ENCODE results near the gene USH2A. TPM values are rescaled to one million over a fixed set of nuclear protein-coding genes. Genes with fewer than 3 reads are reported as not detected.

USH2A gene
- total and polyA plus RNA-seq, 5 experiments from 2014 or later, result not detected

DNA sequence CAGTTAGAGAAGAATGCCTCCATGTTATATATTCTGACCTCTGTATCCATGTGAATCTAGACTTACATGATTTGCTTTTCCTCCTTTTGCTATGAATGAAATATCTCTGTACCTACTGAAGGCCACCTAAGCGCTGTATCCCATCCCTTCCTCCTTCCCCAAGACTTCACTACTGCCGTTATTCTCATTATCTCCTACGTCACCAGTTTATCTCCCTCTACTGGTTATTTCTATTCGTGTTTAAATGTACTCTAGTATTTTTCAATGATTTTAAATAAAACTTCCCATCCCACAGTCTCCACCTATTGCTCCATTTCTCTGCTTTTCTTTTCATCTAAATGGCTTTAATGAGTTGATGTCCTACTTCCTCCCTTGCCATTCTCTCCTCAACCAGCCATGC is 746.1 kb downstream of the USH2A start:
- Mint-ChIP-seq H3K27ac (no peak overlapping the region), H3K27me3 (peaks cover 0 to 4% (median 0%) of the 10 kb centered on the region in 5 donors), H3K4me3 (no peak overlapping the region), H3K9me3 (no peaks in the 10 kb centered on the region), H3K36me3 (no peaks in the 10 kb centered on the region), H3K4me1 (no peaks in the 10 kb centered on the region)
- DNase-seq, result no peak
- ATAC-seq, result no peak
- POLR2A ChIA-PET, result no interaction called here

GRCh38 chr1:215673943-215674342 is 749.3 kb downstream of the USH2A start:
- POLR2A ChIA-PET, result no interaction called here
- ATAC-seq (no peak), DNase-seq (no peak)
- Mint-ChIP-seq H3K9me3 (no peaks in the 10 kb centered on the region), H3K4me1 (no peaks in the 10 kb centered on the region), H3K27me3 (peaks cover 0 to 4% (median 0%) of the 10 kb centered on the region in 5 donors), H3K36me3 (no peaks in the 10 kb centered on the region), H3K4me3 (no peak overlapping the region), H3K27ac (no peak overlapping the region)

DNA sequence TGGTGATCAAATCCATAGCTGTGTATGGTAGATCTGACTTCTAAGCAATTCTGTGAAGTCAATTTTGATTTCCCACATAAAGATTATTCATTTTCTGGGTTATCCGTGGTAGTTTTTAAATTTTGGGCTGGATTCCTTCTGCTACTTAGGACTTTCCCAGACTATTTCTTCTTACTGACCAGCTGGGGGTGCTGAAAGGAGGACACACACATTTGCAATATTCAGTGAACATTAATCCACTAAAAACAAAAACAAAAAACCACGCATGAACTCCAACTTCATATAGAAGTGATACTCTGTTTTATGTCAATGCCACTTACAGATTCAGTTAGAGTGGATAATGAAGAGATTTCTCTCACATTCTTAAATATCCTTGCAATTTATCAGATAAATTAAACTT is 750.8 kb downstream of the USH2A start:
- Mint-ChIP-seq H3K27me3 (peaks cover 0 to 4% (median 0%) of the 10 kb centered on the region in 5 donors), H3K4me3 (no peak overlapping the region), H3K9me3 (peaks cover 0 to 7% (median 0%) of the 10 kb centered on the region in 9 donors), H3K27ac (no peak overlapping the region), H3K36me3 (no peaks in the 10 kb centered on the region), H3K4me1 (no peaks in the 10 kb centered on the region)
- POLR2A ChIA-PET, result no interaction called here
- DNase-seq (no peak), ATAC-seq (no peak)

DNA sequence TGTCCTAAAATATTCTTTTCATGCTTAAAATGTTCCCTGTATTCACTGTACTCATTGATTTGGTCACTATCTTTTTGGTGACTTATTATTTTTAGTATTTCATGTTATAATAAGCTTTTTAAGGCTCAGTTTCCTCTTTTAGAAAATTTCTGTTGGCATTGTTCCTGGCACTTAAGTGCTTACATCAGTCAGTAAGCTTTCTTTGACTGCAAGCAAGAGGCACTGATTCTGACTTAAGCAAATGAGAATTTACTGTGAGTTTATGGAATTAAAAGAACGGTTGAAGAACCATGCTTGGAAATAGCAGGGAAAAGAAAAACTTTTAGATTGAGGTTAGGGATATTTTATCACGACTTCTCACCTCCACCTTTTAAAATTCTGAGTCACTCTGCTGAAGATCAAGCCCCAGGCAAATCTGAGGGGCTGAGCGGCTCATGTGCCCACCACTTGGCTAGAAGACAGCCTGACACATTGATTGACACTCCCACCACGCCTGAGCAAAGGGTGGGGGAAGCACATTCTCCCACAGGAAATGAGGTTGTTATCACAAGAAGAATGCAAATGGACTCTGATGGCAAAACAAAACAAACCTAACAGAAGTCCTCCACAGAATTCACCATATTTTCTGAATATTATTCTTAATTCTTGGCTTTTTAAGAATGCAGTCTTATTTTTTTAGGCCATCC is 753.3 kb downstream of the USH2A start:
- Mint-ChIP-seq H3K4me1 (no peaks in the 10 kb centered on the region), H3K4me3 (no peak overlapping the region), H3K9me3 (peaks cover 0 to 7% (median 0%) of the 10 kb centered on the region in 9 donors), H3K27me3 (peaks cover 0 to 4% (median 0%) of the 10 kb centered on the region in 5 donors), H3K27ac (no peak overlapping the region), H3K36me3 (no peaks in the 10 kb centered on the region)
- ATAC-seq (no peak), DNase-seq (no peak)
- POLR2A ChIA-PET, result no interaction called here

DNA sequence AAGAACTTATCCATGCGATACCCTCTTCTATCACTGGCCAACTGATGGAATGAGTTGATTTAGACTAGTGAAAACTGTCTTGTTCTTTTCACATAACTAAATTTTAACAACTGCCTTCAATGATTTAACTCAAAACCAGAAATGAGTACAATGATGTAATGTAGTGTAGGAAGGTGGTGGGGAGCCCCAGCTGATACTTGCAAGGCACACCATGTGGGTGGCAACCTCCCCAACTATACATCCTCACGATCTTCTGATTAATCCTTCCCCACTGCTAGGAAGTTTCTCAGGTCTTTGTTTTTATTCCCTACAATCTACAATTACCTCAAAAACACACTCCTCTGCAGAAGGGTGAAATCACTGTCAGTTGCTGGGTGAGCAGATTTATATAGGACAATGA is 755.5 kb downstream of the USH2A start:
- ATAC-seq, result no peak
- H3K9me3 Mint-ChIP-seq, result peaks cover 0 to 7% (median 0%) of the 10 kb centered on the region in 9 donors
- no peak for DNase-seq
- H3K27ac Mint-ChIP-seq, result no peak overlapping the region
- H3K36me3 Mint-ChIP-seq, result no peaks in the 10 kb centered on the region
- no peaks in the 10 kb centered on the region for H3K4me1 Mint-ChIP-seq
- no peak overlapping the region for H3K4me3 Mint-ChIP-seq
- POLR2A ChIA-PET, result no interaction called here
- peaks cover 0 to 4% (median 1%) of the 10 kb centered on the region in 5 donors for H3K27me3 Mint-ChIP-seq

GRCh38 chr1:215665215-215665614 is 758.0 kb downstream of the USH2A start:
- H3K9me3 Mint-ChIP-seq, result peaks cover 0 to 7% (median 0%) of the 10 kb centered on the region in 9 donors
- H3K27me3 Mint-ChIP-seq, result peaks cover 0 to 3% (median 0%) of the 10 kb centered on the region in 5 donors
- no peak overlapping the region for H3K27ac Mint-ChIP-seq
- no peaks in the 10 kb centered on the region for H3K4me1 Mint-ChIP-seq
- H3K36me3 Mint-ChIP-seq, result no peaks in the 10 kb centered on the region
- no peak for ATAC-seq
- H3K4me3 Mint-ChIP-seq, result no peak overlapping the region
- POLR2A ChIA-PET, result no interaction called here
- DNase-seq, result no peak

DNA sequence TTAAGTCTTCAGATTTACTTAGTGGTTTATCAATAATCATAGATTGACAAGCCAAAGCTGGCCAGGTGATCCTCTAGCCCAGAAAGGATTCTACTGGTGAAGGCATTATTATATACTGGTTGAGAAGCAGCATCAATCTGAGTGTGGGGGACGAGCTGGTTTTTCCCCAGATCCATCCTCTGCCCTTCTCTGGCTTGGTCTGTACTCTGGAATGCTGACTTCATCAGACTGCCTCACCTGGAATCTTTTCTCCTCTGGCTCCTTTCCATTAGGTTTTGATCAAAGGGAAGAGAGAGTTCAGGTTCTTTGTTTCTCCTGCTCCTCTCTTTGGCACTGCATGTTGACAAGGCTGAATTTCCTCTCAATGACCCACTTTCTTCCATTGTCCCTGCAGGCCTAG is 762.2 kb downstream of the USH2A start:
- DNase-seq (no peak), ATAC-seq (no peak)
- H3K4me3 Mint-ChIP-seq, result no peak overlapping the region
- POLR2A ChIA-PET, result no interaction called here
- no peak overlapping the region for H3K27ac Mint-ChIP-seq
- no peaks in the 10 kb centered on the region for H3K4me1 Mint-ChIP-seq
- H3K27me3 Mint-ChIP-seq, result peaks cover 0 to 11% (median 6%) of the 10 kb centered on the region in 5 donors
- peaks cover 0 to 4% (median 0%) of the 10 kb centered on the region in 9 donors for H3K9me3 Mint-ChIP-seq
- no peaks in the 10 kb centered on the region for H3K36me3 Mint-ChIP-seq

DNA sequence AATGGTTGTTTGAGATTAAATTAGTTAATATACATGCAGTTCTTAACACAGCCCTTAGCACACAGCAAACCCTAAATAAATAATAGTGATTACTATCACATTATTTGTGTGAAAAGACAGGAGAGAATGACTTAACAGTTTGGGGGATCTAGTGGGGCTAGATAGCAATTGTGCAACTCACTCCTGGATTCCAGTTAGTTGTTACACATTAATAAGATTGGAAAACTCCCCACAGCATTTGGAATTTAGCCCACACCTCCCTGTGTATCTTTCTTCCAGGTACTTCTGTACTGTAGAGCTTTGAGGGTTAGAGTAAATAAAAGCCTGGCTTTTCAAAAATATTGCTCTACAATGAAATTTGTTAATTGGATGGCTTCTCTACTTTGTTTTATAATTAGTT is 763.0 kb downstream of the USH2A start:
- ATAC-seq (no peak), DNase-seq (no peak)
- H3K9me3 Mint-ChIP-seq, result peaks cover 0 to 4% (median 0%) of the 10 kb centered on the region in 9 donors
- no peak overlapping the region for H3K4me3 Mint-ChIP-seq
- POLR2A ChIA-PET, result no interaction called here
- H3K36me3 Mint-ChIP-seq, result no peaks in the 10 kb centered on the region
- no peaks in the 10 kb centered on the region for H3K4me1 Mint-ChIP-seq
- peaks cover 0 to 11% (median 6%) of the 10 kb centered on the region in 5 donors for H3K27me3 Mint-ChIP-seq
- no peak overlapping the region for H3K27ac Mint-ChIP-seq

- Mint-ChIP-seq H3K27me3 (peaks cover 0 to 11% (median 4%) of the 10 kb centered on the region in 5 donors), H3K9me3 (peaks cover 0 to 2% (median 0%) of the 10 kb centered on the region in 9 donors), H3K36me3 (no peaks in the 10 kb centered on the region), H3K4me3 (no peak overlapping the region), H3K4me1 (no peaks in the 10 kb centered on the region), H3K27ac (no peak overlapping the region)
- ATAC-seq (no peak), DNase-seq (no peak)
- POLR2A ChIA-PET, result no interaction called here
These were observed 766.2 kb downstream of the USH2A start for GRCh38 chr1:215657047-215657446.

DNA sequence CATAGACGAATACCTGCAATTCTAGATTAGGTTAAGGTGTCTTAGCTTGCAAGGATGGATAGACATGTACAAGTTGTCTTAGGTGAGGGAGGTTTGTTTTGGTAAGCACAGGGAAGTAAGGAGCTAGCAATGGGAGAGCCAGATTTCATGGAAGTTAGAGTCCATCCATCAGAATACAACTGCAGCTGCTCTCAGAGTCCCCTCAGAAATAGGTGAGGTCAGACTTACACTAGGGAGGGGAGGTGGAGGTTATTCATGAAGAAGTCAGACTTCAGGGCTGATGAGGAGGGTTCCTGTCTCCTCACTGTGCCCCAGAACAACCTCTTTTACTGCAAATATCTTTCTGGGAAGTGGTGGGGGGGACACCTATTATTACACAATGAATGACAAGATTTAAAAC is 770.9 kb downstream of the USH2A start:
- no peak overlapping the region for H3K4me3 Mint-ChIP-seq

GRCh38 chr1:215651867-215652266 is 771.4 kb downstream of the USH2A start:
- POLR2A ChIA-PET, result no interaction called here
- peaks cover 0 to 26% (median 6%) of the 10 kb centered on the region in 5 donors for H3K27me3 Mint-ChIP-seq
- DNase-seq, result no peak
- no peak overlapping the region for H3K27ac Mint-ChIP-seq
- H3K9me3 Mint-ChIP-seq, result no peaks in the 10 kb centered on the region
- ATAC-seq, result no peak
- H3K36me3 Mint-ChIP-seq, result no peaks in the 10 kb centered on the region
- peaks cover 0 to 1% (median 0%) of the 10 kb centered on the region in 4 donors for H3K4me1 Mint-ChIP-seq
- H3K4me3 Mint-ChIP-seq, result no peak overlapping the region

More for the DNA sequence above, 770.9 kb downstream of the USH2A start:
- H3K27ac Mint-ChIP-seq, result no peak overlapping the region
- H3K9me3 Mint-ChIP-seq, result no peaks in the 10 kb centered on the region
- H3K27me3 Mint-ChIP-seq, result peaks cover 0 to 26% (median 7%) of the 10 kb centered on the region in 5 donors
- ATAC-seq (no peak), DNase-seq (no peak)
- H3K4me1 Mint-ChIP-seq, result peaks cover 0 to 1% (median 0%) of the 10 kb centered on the region in 4 donors
- no peaks in the 10 kb centered on the region for H3K36me3 Mint-ChIP-seq
- POLR2A ChIA-PET, result no interaction called here

- peaks cover 0 to 26% (median 6%) of the 10 kb centered on the region in 5 donors for H3K27me3 Mint-ChIP-seq
- POLR2A ChIA-PET, result no interaction called here
These were observed 772.6 kb downstream of the USH2A start for GRCh38 chr1:215650446-215651149.

GRCh38 chr1:215648957-215649356 is 774.3 kb downstream of the USH2A start:
- no peak overlapping the region for H3K27ac Mint-ChIP-seq
- H3K4me3 Mint-ChIP-seq, result no peak overlapping the region
- DNase-seq (no peak), ATAC-seq (no peak)
- POLR2A ChIA-PET, result no interaction called here
- peaks cover 0 to 26% (median 6%) of the 10 kb centered on the region in 5 donors for H3K27me3 Mint-ChIP-seq
- peaks cover 0 to 8% (median 0%) of the 10 kb centered on the region in 9 donors for H3K9me3 Mint-ChIP-seq
- H3K4me1 Mint-ChIP-seq, result peaks cover 0 to 1% (median 0%) of the 10 kb centered on the region in 4 donors
- H3K36me3 Mint-ChIP-seq, result no peaks in the 10 kb centered on the region

More at GRCh38 chr1:215650446-215651149, 772.6 kb downstream of the USH2A start:
- ATAC-seq (no peak), DNase-seq (no peak)
- Mint-ChIP-seq H3K36me3 (no peaks in the 10 kb centered on the region), H3K27ac (no peak overlapping the region), H3K4me3 (no peak overlapping the region), H3K9me3 (no peaks in the 10 kb centered on the region), H3K4me1 (peaks cover 0 to 1% (median 0%) of the 10 kb centered on the region in 4 donors)

All from naive thymus-derived CD8-positive, alpha-beta T cell (primary cell).